ENCODE measurements around the gene MGLL.

The MGLL gene

DNA sequence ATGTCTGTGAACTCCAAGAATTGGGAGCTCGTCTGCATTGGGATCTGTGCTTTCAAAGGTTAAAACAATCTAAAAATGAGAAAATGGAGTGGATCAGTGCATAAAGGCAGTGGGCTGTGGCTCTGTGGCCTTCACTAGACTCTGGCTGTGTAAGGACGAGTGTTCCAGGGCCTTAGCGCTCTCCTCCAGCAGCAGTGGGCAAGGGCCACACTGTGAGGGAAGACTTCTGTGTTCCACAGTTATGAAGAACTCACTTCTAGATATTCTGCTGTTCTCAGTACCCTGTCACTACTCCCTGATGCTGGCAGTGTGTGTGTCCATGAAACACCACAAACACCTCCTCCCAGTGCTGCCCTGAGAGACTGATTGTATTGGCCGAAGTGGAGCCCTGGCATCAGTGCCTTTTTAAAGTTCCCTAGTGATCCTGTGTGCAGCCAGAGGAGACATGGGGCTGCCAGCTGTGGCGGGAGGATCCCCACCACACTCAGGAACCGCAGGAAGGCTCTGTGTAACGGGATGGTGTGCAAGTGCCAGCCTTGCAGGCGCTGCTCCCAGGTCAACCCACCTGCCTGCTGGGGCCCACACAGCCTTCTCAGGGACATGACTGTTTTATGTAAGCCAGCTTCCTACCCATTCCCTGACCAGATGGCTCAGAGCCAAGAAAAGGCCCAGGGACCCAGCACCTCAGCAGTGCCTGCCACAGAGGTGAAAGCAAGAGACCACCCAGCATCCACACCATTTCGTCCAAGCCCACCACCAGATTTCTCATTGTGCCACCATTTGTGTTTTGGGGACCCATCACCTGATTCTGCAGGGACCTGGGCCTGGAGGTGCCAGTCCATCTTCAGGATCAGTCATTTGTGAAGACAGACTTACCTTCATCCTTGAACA lies 109.2 kb downstream of the MGLL start:
- no peak overlapping the region for H3K4me3 ChIP-seq (ENCODE audit: low read depth, low read length)

DNA sequence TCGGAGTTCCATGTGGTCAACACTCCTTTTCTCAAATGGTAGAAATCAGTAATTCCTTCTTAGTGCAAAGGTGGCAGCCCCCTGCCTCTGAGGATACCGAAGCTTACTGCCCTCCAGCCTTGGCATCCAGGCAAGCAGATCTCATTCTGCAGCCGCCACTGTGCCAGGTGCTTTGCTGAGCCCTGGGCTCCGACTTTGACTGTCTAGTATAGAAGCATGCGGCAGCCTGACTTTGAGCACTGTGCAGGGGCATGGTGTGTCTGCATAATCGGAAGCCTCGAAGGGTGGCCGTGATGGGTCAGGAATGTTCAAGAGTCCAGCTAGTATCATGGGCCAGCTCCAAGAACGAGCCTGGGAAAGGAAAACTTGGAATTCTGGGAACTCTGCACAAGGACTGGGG lies 109.9 kb downstream of the MGLL start:
- TF ChIP-seq, protein P1, sequence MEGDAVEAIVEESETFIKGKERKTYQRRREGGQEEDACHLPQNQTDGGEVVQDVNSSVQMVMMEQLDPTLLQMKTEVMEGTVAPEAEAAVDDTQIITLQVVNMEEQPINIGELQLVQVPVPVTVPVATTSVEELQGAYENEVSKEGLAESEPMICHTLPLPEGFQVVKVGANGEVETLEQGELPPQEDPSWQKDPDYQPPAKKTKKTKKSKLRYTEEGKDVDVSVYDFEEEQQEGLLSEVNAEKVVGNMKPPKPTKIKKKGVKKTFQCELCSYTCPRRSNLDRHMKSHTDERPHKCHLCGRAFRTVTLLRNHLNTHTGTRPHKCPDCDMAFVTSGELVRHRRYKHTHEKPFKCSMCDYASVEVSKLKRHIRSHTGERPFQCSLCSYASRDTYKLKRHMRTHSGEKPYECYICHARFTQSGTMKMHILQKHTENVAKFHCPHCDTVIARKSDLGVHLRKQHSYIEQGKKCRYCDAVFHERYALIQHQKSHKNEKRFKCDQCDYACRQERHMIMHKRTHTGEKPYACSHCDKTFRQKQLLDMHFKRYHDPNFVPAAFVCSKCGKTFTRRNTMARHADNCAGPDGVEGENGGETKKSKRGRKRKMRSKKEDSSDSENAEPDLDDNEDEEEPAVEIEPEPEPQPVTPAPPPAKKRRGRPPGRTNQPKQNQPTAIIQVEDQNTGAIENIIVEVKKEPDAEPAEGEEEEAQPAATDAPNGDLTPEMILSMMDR (IDR thresholded peaks at IDR 0.05; ENCODE audit: insufficient read depth, low read depth, low read length, missing control alignments): no peak
- DNase-seq (ENCODE audit: low read depth): no peak
- no peak overlapping the region for H3K4me3 ChIP-seq (ENCODE audit: low read depth, low read length)

More for the DNA sequence above, 109.2 kb downstream of the MGLL start:
- no peak for DNase-seq (ENCODE audit: low read depth)
- TF ChIP-seq, protein P1 (IDR thresholded peaks at IDR 0.05; ENCODE audit: insufficient read depth, low read depth, low read length, missing control alignments): no peak

DNA sequence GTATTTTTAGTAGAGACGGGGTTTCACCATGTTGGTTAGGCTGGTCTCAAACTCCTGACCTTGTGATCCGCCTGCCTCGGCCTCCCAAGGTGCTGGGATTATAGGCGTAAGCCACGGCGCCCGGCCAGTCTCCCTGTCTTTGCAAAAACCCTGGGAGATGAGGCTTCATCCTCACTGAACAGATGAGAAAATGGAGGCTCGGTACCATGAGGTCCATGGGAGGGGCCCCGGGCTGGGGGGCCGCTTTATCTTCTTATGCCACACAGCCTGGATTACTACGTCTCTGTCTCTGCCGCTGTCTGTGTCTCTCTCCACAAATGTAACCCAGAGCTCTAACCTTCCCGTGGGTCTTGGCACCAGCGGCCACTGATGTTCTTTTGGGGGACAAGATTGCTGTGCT lies 110.4 kb downstream of the MGLL start:
- TF ChIP-seq, protein P1 (IDR thresholded peaks at IDR 0.05; ENCODE audit: insufficient read depth, low read depth, low read length, missing control alignments): no peak
- H3K4me3 ChIP-seq (ENCODE audit: low read depth, low read length): no peak overlapping the region
- no peak for DNase-seq (ENCODE audit: low read depth)

DNA sequence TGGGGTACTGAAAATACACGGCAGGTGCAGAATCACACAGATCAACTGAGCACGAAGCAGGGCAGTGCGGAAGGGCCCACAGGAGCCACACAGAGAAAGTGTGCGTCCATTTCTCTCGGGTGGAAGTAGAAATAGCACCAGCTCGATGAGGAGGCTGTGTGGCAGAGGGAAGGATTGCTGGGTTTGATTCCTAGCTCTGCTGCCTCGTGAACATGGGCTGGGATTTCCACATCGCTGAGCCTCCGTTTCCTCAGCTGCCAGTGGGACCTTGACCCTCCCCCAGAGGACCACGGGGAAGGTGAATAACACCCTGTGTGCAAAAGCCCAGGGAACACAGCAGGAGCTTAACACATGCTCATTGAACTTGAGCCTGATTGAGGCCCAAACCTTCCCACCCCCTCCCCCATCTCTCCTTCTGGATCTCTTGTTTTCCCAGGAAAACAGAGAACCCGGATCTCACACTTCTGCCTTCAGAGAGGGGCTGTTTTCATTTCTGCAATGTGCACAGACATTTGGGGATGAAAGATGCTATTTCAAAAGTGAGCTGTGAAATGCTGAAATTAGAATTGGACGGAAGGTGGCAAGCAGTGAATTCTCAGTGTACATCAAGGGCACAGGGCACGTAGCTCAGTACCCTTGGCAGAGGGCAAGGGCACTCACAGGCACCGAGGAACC lies 111.2 kb downstream of the MGLL start:
- TF ChIP-seq, protein P1 (IDR thresholded peaks at IDR 0.05; ENCODE audit: insufficient read depth, low read depth, low read length, missing control alignments): no peak
- no peak overlapping the region for H3K4me3 ChIP-seq (ENCODE audit: low read depth, low read length)
- no peak for DNase-seq (ENCODE audit: low read depth)

DNA sequence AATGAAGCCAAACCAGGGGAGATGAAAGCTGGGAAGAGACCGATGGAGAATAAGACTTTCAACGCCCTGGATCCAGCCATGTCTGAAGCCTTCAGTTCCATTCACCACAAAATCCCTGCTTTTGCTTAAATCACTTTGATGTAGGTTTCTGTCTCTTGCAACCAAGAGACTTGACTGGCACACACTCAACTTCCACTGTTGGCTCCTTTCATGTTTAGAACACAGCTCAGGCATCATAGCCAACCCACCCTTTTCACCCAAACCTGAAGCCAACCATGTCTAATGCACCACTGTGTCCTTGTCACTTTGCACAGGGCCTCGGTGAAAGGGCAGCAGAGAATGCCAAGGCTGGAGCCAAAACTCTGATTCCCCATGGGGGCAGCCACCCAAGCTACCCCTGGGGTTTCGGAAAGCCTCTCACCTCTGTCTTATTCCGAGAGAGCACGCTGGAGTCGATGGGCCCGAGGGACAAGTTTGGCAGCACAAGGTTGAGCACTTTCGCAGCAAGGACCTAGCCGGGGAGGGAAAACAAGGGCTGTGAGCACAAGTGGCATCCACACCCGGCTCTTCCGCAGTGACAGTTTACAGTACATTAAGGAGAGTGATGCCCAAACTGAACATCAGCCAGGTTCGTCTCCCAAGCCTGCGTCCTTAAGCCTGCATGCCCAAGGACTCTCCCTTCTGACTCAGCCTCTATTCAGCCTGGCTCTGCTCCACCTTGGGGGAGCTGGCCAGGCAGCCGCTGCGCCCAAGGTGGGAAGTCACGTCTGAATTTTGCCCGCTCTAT lies 112.0 kb downstream of the MGLL start:
- TF ChIP-seq, protein P1 (IDR thresholded peaks at IDR 0.05; ENCODE audit: insufficient read depth, low read depth, low read length, missing control alignments): no peak
- H3K4me3 ChIP-seq (ENCODE audit: low read depth, low read length): no peak overlapping the region
- DNase-seq (ENCODE audit: low read depth): no peak

DNA sequence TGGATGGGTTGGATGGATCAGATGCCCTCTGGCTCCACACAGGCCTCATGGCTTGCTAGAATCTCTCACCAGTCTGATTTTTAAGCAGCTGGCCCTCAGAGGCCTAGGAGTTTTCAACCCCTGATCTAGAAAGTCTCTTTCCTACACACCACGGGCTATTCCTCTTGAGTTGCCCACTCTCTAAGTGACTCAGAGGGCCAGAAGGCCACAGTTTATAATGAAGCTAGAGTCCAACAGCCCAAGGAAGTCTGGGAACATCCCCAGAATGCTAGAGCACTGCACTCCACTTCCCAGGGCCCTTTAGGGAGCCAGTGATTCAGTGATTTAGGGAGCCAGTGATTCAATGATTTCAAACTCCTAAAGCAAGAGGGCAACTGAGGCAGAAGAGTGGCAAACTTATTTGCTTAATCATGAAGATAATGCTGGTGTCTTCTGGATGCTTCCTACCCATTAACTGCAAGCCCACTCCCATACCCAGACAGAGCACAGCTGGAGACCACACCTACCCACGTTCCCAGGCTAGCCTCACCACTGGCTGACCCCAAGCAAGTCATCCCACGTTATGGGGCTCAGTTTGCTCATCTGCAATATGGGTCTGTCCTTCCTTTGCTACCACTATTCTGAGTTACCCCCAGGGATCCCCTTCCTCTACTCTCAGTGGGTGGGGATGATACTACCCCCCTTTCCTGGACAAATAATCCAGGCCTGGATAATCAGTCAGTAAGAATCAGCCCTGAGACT lies 112.8 kb downstream of the MGLL start:
- DNase-seq (ENCODE audit: low read depth): no peak
- TF ChIP-seq, protein P1 (IDR thresholded peaks at IDR 0.05; ENCODE audit: insufficient read depth, low read depth, low read length, missing control alignments): no peak
- H3K4me3 ChIP-seq (ENCODE audit: low read depth, low read length): no peak overlapping the region
